Stomach smooth muscle (tissue), 2 donors: ENCODE results near the gene PLCB2.

ENCODE experiments used
- H3K27ac ChIP-seq: one replicate; pipeline ENCODE4 v1.7.0; 2013; ENCODE audit warnings: mild to moderate bottlenecking, low read length, inconsistent platforms
- H3K27me3 ChIP-seq, 2 donors: one replicate each; pipeline ENCODE4 v1.7.0; 2013; ENCODE audit warnings: low read length in 2 of 2; ENCODE audit not compliant: insufficient read depth in 2 of 2, control insufficient read depth in 1 of 2
- H3K36me3 ChIP-seq, 2 donors: one replicate each; pipeline ENCODE4 v1.7.0; 2013; ENCODE audit warnings: low read length in 2 of 2; ENCODE audit not compliant: control insufficient read depth in 2 of 2, insufficient read depth in 2 of 2
- H3K4me1 ChIP-seq: one replicate; pipeline ENCODE4 v1.7.0; 2013; ENCODE audit warnings: low read length; ENCODE audit not compliant: control insufficient read depth, insufficient read depth
- H3K4me3 ChIP-seq, 2 donors: one replicate each; pipeline ENCODE4 v1.7.0; 2013; ENCODE audit warnings: low read length in 2 of 2
- H3K9ac ChIP-seq, 2 donors: one replicate each; pipeline ENCODE4 v1.7.0; 2013; ENCODE audit warnings: low read length in 2 of 2, mild to moderate bottlenecking in 1 of 2
- H3K9me3 ChIP-seq, 2 donors: one replicate each; pipeline ENCODE4 v1.7.0; 2013; ENCODE audit warnings: low read length in 2 of 2; ENCODE audit not compliant: control insufficient read depth in 2 of 2
- donor health status: healthy.
- donor health status: Pancreatic carcinoma.

PLCB2 gene

DNA sequence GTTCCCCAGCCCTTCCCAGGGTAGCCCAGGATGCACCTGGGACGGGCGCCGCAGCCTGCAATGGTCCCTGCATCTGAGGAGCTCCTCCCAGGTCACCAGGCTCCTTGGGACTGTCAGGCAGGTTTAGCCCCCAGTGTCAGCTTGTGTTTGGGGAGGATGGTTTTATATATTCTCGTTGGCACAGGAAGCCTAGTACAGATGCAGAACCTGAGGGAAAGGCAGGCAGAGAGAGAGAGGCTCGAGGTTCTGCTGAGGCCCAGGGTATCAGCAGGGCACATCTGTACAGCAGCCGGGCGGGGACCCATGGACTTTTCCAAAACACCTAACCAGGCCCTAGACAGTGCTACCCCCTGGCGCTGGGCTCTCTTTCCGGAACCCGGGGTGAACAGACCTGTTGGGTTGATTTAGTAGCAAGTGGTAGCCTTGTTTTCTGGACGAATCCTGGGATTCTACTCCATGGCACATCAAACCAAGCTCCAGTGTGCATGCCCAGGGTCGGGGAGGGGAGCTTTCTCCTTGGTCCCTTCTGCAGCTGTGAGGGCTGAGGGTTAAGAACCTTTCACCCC, 60.2 kb downstream of the PLCB2 start:
- no peak overlapping the region for H3K9ac ChIP-seq
- no peaks in the 10 kb centered on the region for H3K9me3 ChIP-seq
- no peak overlapping the region for H3K27ac ChIP-seq
- H3K27me3 ChIP-seq, result no peaks in the 10 kb centered on the region
- H3K4me3 ChIP-seq, result no peak overlapping the region
- H3K36me3 ChIP-seq, result no peaks in the 10 kb centered on the region
- peaks cover under 1% of the 10 kb centered on the region for H3K4me1 ChIP-seq

DNA sequence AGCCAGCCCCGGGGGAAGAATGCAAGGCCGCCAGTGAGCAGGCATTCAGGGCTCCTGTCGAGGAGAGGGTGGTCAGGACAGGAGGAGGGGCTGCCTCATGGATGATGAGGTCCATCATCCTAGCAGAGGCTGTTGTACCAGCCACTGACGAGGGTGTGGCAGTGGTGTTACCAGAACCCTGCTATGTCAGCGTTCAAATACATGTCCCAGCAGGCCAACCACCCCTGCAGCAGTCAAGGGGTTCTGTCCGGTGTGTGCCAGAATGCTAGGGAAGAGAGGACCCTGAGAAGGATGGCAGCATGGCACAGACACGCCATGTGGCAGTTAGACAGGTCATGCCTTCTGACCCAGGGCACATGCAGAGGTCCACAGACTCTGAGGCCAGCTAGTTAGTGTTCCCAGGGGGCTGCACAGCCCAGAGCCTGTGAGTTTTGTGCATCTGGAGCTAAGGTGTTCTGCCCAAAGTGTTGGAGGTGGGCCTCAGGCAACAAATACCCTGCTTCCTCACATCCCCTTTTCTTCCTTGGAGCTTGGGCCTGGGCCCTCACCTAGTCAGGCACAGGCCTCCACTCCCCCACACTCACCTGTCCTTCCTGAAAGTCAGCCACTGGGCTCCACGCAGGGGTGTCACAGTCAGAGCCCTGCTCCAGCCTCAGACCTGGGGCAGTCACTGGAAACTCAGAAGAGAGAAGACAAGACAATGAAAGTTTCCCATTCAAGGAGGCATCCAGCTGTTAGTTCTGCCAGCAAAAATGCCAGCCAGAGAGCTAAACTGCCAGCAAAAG, 61.0 kb downstream of the PLCB2 start:
- Histone ChIP-seq H3K9ac (no peak overlapping the region), H3K27me3 (no peaks in the 10 kb centered on the region), H3K4me1 (no peaks in the 10 kb centered on the region), H3K9me3 (no peaks in the 10 kb centered on the region), H3K4me3 (no peak overlapping the region), H3K27ac (no peak overlapping the region), H3K36me3 (no peaks in the 10 kb centered on the region)

GRCh38 chr15:40245666-40246450, 61.9 kb downstream of the PLCB2 start:
- Histone ChIP-seq H3K9me3 (no peaks in the 10 kb centered on the region), H3K4me1 (no peaks in the 10 kb centered on the region), H3K27ac (no peak overlapping the region), H3K9ac (no peak overlapping the region), H3K27me3 (no peaks in the 10 kb centered on the region), H3K4me3 (no peak overlapping the region), H3K36me3 (no peaks in the 10 kb centered on the region)

DNA sequence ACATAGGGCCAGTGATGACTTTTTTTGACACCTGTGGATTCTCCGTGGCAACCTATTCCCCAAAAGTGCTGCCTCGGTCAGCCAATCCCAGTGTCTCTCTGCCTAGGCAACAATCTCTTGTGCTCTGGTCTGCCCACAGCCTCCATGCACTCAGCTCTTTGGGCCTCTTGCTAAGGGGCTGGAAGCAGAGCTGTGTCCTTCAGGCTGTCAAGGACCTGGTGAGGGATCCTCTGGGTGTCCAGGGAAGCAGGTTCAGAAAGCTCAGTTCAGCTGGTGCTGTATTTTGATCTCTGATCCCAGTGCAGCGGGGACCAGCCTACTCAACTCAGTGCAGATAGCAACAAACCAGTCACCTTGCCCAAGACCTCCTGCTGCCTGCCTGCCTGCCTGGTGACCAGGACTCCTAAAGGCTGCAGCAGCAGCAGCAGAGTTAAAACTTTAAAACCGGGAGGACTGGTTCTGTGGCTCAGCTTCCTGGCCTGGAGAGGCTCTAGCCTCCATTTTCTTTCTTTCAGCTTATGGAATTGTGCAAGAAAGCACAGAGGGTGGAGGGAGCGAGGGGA, 62.7 kb downstream of the PLCB2 start:
- H3K4me1 ChIP-seq, result no peaks in the 10 kb centered on the region
- H3K27ac ChIP-seq, result no peak overlapping the region

DNA sequence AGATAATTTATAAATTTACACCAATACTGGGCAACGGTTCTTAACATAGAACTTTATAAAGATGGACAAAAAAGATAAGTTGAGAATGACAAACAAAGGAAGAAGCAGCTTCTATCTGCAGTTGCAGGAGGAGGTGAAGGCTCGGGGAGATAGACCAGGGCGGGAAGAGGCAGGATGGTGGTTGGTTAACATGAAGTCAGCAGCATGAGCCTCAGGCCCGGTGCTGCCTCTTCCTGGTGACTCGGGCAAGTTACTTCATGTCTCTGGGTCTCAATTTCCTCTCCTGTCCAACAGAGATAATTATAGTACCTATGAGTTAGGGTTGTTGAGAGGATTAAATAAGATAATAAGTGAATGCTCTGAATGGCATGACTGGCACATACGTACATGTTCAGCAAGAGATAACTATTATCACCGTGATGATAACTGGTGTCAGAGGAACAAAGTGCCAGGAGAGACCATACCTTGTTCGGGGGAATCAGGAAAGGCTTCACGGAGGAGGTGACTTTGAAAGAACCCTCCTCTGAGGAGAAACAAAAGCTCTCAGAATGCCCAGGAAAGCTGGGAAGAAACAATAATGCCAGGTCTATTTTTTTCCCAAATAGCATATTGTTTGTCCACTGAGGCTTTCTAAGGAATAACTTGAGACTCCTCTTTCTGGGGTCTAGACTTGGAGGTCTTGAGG, 64.5 kb downstream of the PLCB2 start:
- Histone ChIP-seq H3K36me3 (no peaks in the 10 kb centered on the region), H3K9ac (no peak overlapping the region), H3K4me3 (no peak overlapping the region), H3K9me3 (no peaks in the 10 kb centered on the region), H3K4me1 (peaks cover 7% of the 10 kb centered on the region), H3K27ac (no peak overlapping the region), H3K27me3 (peaks cover 6 to 15% of the 10 kb centered on the region in 2 donors)

More for the DNA sequence above, 62.7 kb downstream of the PLCB2 start:
- Histone ChIP-seq H3K27me3 (peaks cover 2% of the 10 kb centered on the region in 2 donors), H3K9ac (no peak overlapping the region), H3K9me3 (no peaks in the 10 kb centered on the region), H3K36me3 (no peaks in the 10 kb centered on the region), H3K4me3 (no peak overlapping the region)

DNA sequence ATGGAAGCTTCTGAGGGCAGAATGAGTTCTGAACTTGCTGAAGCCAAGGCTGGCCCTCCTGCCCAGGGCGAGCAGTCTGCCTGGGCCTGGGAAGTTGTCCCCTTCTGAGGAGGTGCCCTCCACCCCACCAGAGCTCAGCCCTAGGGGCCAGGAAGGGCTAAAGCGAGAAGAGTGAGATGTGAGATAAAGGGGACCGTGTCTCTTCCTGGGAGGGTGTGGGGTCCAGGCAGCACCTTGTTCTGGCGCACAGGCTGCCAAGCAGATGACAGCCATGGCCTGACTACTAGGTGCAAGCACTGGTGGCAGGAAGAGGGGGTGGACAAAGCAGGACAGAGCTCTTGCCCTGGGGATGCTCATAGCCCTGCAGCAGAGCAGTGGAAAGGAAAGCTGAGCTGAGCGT, 65.1 kb downstream of the PLCB2 start:
- no peak overlapping the region for H3K9ac ChIP-seq
- peaks cover 7% of the 10 kb centered on the region for H3K4me1 ChIP-seq
- H3K27me3 ChIP-seq, result peaks cover 6 to 16% of the 10 kb centered on the region in 2 donors
- H3K27ac ChIP-seq, result no peak overlapping the region
- H3K4me3 ChIP-seq, result no peak overlapping the region
- H3K36me3 ChIP-seq, result no peaks in the 10 kb centered on the region
- H3K9me3 ChIP-seq, result no peaks in the 10 kb centered on the region

GRCh38 chr15:40242213-40242599, 65.5 kb downstream of the PLCB2 start:
- peaks cover 7% of the 10 kb centered on the region for H3K4me1 ChIP-seq
- H3K9me3 ChIP-seq, result no peaks in the 10 kb centered on the region
- H3K9ac ChIP-seq, result no peak overlapping the region
- H3K27ac ChIP-seq, result no peak overlapping the region
- H3K36me3 ChIP-seq, result no peaks in the 10 kb centered on the region
- no peak overlapping the region for H3K4me3 ChIP-seq
- peaks cover 6 to 16% of the 10 kb centered on the region in 2 donors for H3K27me3 ChIP-seq

GRCh38 chr15:40241269-40242212, 66.2 kb downstream of the PLCB2 start:
- Histone ChIP-seq H3K27me3 (peaks cover 6 to 16% of the 10 kb centered on the region in 2 donors), H3K9me3 (no peaks in the 10 kb centered on the region), H3K4me3 (no peak overlapping the region), H3K36me3 (no peaks in the 10 kb centered on the region), H3K27ac (no peak overlapping the region), H3K9ac (no peak overlapping the region), H3K4me1 (peaks cover 7% of the 10 kb centered on the region)

- Histone ChIP-seq H3K9ac (no peak overlapping the region), H3K27ac (no peak overlapping the region), H3K4me3 (no peak overlapping the region), H3K27me3 (peaks cover 6 to 16% of the 10 kb centered on the region in 2 donors), H3K9me3 (no peaks in the 10 kb centered on the region), H3K4me1 (peaks cover 7% of the 10 kb centered on the region), H3K36me3 (no peaks in the 10 kb centered on the region)
Measured at GRCh38 chr15:40240619-40241221, 67.0 kb downstream of the PLCB2 start.
